Activated CD8-positive, alpha-beta memory T cell treated with anti-CD3 and anti-CD28 coated beads for 24 hours (primary cell): Measurements from ENCODE around the gene CRYBG1.
"Not testable (repeated sequence)": the region's sequence is repeated elsewhere in the genome, so short reads cannot be mapped to it uniquely, and the experiment has no call there.

Experiments used
- DNase-seq: peaks from one replicate; pipeline ENCODE4 v3.0.0-alpha.2; 2020

CRYBG1 gene

DNA sequence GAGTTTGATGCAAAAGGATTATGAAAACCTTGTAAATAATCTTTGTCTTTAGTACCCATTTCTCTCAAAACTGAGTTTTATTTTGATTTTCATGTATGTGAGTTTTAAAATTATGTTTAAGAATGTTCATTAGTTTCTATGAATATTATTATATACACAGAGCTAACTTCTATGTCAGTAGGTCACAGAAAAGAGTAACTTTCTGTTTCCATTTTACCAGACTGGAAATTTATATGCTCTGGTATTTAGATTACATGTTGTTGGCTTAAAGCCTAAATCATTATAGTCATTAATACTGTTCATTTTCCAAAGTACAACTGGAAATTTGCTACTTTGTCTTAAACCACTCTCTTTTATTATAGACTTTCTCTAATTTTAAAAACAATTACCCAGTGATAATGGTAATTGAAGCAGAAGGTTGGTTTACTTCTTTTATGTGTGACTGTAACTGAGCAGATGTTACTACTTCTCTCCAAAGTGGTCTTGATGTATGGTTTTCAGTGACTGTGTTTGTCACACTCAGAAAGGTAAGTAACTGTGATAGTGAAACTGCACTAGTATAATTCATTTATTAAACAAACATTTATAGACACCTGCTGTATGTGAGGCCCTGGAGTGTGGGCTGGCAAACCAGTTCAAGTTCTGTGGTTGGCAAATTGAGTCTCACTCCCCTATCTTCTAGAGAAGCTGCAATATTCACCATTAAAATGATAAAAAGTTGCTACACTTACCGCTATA lies 13.2 kb downstream of the CRYBG1 start:
- DNase-seq: no peak

- no peak for DNase-seq
These were observed 16.6 kb downstream of the CRYBG1 start for GRCh38 chr6:106377061-106377540.

GRCh38 chr6:106379951-106380350 lies 19.4 kb downstream of the CRYBG1 start:
- no peak for DNase-seq

DNA sequence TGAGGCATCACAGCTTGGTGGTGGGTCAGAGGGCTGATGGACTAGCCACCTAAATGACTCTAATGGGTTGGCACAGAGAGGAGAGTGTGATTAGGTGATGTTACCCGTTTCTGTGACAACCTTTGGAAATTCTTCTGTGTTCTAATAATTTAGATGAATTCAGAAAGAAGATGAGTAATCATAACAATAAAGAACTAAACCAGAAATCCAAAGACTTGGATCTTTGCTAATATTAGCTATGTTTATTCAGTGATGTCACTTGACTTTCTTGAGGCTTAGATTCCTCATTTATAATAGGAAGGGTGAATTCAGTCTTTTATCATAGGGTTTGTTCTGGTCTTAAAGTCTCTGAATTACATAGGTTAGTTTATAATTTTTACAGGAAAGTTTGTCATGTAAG lies 19.9 kb downstream of the CRYBG1 start:
- no peak for DNase-seq

DNA sequence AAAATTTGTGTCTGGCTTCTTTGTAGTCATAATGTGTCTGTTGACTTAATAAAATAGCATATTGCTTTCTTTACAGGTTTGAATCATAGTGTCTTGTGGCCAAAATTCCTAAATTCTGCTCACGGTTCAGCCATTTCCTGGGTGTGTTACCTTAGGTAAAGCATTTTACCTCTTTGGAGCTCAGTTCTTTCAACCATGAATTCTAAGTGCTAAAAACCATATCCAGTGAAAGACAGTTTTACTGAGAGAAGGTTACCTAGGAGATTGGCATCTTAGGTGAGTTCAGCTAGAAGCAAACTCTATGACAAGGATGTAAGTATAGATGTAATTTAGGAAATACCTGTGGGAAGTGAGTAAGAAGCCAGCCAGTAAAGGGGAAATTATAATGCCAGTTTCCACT lies 20.7 kb downstream of the CRYBG1 start:
- DNase-seq: no peak

GRCh38 chr6:106381881-106382280 lies 21.4 kb downstream of the CRYBG1 start:
- no peak for DNase-seq

DNA sequence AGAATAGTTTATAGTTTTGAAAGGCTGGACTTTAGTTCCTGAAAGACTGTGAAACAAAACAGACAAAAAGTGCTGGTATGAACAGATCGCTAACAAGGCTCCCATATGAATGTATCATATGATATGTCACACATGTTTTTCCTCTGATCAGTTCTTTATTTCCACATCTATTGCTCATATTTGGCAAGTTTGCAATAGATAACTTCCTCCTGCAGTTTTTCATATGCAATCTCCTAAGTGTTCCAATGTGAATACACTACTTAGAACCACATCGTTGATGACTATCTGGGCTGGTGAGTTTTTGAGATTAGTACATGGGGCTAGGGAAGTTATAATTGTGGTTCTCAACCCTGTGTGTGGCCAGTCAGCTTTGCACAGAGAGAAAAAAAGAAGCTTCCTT lies 23.1 kb downstream of the CRYBG1 start:
- DNase-seq: no peak

- DNase-seq: no peak
These were observed 25.0 kb downstream of the CRYBG1 start for GRCh38 chr6:106385530-106385929.

- DNase-seq: no peak
These were observed 27.4 kb downstream of the CRYBG1 start for GRCh38 chr6:106387875-106388274.

DNA sequence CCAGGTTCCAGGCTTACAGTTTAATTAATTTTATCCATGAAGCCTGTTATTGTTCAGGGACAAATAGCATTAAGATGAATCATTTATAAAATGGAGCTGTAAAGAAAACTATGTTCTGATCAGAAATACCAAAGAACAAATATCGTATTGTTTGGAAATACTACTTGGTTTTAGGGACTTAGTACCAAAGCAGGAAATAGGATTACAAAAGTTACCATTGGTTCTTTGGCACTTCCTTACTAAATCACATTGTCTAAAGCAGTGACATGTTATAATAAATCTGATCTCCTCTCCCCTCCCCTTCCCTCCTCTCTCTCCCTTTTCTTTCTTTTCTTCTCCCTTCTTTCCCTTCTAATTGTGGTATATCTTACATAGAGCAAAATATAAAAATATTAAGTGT lies 29.6 kb downstream of the CRYBG1 start:
- no peak for DNase-seq

- DNase-seq: no peak
These were observed 36.1 kb downstream of the CRYBG1 start for GRCh38 chr6:106396426-106397220.

DNA sequence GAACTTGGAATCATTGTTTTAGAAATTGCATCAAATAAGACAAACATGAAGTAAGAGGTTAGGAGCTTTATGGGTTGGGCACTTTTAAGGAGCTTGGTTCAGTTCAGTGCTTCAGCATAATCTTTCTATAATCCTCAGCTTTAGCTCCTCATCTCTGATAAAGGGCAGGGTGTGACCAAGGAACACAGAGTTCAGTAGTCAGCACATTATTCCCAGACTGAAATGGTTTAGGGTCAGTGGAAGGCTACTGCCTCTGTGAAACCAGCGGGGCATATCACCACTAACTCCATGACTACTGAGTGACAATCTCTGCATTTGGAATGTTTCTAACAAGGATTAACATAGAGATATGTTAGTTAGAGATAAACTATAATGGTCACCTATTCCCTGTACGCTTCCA lies 36.9 kb downstream of the CRYBG1 start:
- no peak for DNase-seq

DNA sequence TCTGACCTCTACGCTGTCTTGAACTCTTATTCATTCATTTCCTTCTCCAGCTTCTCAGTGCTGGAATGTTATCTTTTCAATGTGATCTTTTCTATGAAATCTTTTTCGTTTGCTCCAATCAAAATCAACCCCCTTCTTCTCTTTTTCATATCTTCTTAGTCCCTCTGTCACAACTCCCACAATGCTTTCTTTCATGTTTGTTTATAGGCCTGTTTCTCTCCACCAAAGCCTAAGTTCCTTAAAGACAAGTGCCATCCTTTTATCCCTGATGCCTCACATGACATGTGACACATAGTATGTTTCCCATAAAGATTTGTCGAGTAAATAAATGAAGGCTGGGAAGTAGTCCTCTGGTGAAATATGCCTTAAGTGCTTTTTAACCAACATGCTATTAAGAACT lies 38.1 kb downstream of the CRYBG1 start:
- no peak for DNase-seq

GRCh38 chr6:106405044-106405443 lies 44.5 kb downstream of the CRYBG1 start:
- DNase-seq: not testable (repeated sequence)

DNA sequence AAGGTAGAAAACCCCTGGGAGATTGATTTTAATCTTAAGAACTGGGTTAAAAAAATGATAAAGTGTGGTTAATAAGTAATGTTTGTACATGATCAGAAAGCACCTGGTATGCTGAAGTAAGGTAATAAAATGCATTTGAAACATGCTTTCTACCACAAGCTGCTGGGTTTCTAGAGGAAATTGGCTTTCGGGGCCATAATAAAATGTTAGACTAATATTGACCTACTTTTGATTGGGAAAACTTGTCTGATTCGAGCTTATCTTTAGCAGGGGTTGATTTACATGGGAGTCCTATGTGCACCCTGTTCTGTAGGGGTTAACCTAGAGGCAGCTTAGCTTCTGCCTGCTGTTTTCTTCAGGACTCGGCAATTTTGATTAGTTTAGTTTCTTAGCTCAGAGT lies 50.5 kb downstream of the CRYBG1 start:
- DNase-seq: no peak

DNA sequence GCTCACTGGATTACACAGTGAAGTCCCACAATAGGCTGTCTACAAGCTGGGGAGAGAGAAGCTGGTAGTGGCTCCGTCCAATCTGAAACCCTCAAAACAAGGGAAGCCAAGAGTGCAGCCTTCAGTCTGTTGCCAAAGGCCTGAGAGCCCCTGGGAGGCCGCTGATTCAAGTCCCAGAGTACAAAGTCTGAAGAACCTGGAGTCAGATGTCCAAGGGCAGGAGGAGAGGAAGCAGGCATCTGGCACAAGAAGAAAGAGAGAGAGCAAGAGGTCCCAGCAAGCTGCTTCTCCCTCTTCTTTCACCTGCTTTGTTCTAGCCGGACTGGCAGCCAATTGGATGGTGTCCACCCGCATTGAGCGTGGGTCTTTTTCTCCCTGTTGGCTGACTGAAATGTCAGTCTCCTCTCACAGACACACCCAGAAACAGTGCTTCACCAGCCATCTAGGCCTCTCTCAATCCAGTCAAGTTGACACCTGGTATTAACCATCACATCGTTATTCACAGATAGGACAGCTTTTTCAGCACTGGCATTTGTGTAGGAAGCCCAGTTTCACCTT lies 51.2 kb downstream of the CRYBG1 start:
- DNase-seq: no peak

GRCh38 chr6:106413016-106413415 lies 52.5 kb downstream of the CRYBG1 start:
- DNase-seq: no peak

DNA sequence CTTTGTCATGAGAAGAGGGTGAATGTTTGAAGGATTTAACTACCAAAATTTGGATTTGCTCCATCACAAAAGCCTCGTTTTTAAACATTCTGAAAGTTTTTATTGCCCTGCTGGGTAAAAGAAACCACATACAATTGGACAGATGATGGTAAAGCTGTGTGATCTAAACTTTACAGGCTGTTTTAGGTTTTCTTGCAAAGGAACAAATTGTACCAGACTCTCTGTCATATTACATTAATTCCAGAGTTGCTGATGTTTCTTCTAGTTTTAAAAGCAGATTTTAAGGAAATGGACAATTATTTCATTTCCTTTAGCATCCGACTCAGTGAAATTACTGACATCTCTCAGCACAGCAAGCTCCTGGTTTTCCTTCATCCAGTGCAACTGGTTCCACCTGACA lies 53.2 kb downstream of the CRYBG1 start:
- no peak for DNase-seq

- DNase-seq: no peak
These were observed 55.4 kb downstream of the CRYBG1 start for GRCh38 chr6:106415921-106416320.

GRCh38 chr6:106417572-106418147 lies 57.1 kb downstream of the CRYBG1 start:
- no peak for DNase-seq

DNA sequence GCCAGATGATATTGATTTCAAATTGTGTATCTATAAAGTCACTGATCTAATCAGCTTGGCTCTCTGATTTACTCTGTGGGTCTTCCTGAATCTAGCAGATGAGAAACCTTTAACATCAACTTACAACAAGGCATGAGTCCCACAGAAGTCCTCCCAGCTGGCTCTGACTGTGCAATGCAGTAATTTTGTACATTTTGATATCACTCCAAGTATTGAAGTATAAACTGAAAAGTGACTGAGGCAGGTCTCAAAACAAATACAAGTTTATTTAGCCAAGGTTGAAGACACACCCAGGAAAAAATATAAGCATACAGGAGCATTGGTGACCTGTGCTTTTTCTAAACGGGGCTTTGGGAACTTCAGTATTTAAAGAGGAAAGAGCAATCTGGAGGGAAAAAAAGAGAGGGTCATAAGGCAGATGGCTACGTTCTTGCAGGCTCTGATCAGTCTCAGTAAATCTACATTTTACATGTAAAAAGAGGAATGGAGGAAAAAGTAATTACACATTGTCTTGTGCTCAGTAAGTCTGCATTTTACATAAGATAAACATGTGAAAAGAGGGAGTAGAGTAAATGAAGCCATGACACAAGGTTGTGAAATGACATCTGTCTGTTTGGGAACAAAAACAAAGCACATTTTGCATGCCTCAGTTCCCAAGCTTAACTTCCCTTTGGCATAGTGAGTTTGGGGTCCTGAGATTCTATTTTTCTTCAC lies 59.5 kb downstream of the CRYBG1 start:
- DNase-seq: no peak

DNA sequence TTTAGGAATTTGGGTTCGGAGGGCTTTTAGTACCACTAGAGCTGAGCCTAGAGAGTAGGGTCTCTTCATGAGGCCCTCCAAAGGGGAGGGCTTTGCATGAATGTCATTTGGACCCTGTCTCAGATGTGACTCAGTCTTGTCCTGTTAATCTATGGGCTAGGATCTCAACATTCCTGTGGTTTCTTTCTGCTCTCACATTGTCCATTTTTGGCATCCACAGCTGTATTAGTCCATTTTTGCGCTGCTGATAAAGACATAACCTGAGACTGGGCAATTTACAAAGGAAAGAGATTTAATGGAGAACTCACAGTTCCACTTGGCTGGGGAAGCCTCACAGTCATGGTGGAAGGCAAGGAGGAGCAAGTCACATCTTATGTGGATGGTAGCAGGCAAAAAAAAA lies 61.0 kb downstream of the CRYBG1 start:
- no peak for DNase-seq

GRCh38 chr6:106422534-106422933 lies 62.0 kb downstream of the CRYBG1 start:
- DNase-seq: no peak
